D721Med (cell line): ENCODE data around the gene CLDN18.

ENCODE experiments used
- DNase-seq: peaks from one replicate; pipeline ENCODE4 v3.0.0; 2011; ENCODE audit warnings: low spot score; ENCODE audit not compliant: insufficient read length
- FAIRE-seq: peaks from 2 replicates; lab custom pipeline; 2011; peaks lifted over from hg19 to GRCh38; lab: Jason Lieb, UNC
- TF ChIP-seq, protein P1 (sequence below): IDR thresholded peaks from 2 replicates; pipeline ENCODE4 v1.5.1; 2012; ENCODE audit warnings: mild to moderate bottlenecking, control low read depth; ENCODE audit not compliant: insufficient read depth; ENCODE audit errors: missing control alignments

The CLDN18 gene

DNA sequence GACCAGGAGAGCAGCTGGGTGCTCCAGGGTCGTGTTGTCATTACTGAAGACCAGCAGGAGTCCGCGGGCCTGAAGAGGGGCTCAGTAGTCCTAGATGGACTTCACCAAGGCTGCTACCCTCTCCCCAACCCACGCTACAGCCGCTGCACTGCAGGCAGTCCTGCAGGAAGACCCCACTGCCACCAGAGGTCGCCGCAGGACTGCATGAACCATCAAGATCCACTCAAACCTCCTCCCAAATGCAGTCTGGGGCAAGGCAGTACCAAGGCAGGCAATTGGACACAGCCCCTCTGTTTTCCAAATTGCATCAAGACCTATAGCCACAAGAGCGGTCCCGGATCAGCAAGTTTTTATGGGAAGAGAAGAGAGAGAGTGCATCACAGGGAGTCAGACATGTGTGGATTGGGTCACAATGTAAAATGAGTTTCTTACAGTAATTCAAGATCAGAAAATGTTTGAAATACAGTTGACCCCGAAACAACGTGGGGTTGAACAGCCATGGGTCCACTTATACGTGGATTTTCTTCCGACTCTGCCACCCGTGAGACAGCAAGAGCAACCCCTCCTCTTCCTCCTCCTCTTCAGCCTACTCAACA, 58.7 kb downstream of the CLDN18 start:
- TF ChIP-seq, protein P1, sequence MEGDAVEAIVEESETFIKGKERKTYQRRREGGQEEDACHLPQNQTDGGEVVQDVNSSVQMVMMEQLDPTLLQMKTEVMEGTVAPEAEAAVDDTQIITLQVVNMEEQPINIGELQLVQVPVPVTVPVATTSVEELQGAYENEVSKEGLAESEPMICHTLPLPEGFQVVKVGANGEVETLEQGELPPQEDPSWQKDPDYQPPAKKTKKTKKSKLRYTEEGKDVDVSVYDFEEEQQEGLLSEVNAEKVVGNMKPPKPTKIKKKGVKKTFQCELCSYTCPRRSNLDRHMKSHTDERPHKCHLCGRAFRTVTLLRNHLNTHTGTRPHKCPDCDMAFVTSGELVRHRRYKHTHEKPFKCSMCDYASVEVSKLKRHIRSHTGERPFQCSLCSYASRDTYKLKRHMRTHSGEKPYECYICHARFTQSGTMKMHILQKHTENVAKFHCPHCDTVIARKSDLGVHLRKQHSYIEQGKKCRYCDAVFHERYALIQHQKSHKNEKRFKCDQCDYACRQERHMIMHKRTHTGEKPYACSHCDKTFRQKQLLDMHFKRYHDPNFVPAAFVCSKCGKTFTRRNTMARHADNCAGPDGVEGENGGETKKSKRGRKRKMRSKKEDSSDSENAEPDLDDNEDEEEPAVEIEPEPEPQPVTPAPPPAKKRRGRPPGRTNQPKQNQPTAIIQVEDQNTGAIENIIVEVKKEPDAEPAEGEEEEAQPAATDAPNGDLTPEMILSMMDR: peak; percentile 99
- DNase-seq (peak; percentile 86), FAIRE-seq (no peak)

DNA sequence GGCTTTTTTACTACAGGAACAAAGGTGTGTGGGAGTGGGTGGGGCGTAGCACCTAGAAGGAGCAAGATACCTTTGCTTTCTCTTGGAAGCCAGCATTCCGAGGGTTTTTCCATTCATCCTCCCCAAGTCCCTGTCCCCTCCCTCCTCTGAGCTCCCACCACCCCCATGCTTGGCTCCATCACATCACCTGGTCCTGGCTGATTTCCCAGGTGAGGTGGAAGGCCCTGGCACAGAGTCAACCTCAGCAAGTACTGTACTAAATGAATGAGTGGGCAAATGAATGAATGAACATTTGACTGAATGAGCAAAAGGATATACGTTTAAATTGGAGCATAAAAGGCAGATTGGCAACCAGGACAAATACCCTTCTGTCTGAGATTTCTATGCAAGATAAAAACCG, 60.0 kb downstream of the CLDN18 start:
- no peak for DNase-seq
- TF ChIP-seq, protein P1: no peak
- no peak for FAIRE-seq

DNA sequence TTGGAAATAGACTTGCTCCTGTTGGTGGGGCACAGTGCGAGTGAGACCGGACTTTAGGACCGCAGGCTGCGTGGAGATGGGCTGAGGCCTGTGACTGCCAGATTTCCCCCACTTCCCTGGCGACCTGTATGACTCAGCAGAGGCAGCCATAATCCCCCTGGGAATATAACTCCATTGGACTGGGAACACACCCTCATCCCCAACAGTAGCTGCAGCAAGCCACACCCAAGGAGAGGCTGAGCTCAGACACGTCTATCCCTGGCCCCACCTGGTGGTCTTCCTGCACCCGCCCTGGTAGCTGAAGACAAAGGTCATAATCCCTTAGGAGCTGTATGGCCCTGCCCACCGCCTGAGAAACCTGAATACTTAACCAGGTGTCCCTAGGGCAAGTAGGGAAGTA, 62.8 kb downstream of the CLDN18 start:
- DNase-seq: no peak
- TF ChIP-seq, protein P1: no peak
- no peak for FAIRE-seq

DNA sequence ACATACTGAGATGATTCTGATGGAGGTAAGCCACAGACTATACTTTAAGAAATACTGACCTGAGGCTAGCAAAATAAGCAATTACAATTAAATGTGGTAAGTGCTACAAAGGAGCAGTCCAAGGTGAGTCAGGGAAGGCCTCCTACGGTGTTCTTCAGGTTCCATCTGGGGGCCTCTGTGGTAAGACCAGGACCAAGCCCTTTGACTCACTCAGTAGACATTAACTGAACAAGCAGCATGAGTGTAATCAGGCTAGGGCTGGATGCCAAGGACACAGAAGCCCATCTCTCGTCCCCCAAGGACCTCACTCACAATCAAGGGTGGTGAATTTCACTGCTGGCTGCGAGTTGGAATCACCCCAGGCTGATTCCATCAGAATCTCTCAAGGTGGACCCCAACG, 68.1 kb downstream of the CLDN18 start:
- TF ChIP-seq, protein P1: no peak
- no peak for FAIRE-seq
- DNase-seq: no peak

DNA sequence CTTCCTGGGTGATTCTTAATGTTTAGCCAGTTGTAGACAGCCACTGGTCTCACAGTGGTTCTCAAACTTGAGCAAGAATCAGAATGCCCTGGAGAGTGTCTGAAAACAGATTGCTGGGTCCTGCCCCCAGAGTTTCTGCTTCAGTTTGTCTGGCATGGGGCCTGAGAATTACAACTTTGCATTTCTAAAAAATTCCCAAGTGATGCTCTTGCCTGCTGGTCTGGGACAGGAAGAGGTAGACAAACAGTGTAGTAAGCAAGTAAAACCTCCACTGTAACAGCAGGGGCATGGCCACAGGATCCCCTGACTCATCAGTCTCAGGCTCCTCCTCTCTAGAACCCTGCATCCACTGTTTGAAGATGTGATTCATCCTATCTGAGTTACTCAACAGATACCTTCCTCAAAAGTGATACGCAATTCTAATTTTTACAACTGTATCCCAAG, 69.0 kb downstream of the CLDN18 start:
- DNase-seq (no peak), FAIRE-seq (no peak)
- TF ChIP-seq, protein P1: no peak

DNA sequence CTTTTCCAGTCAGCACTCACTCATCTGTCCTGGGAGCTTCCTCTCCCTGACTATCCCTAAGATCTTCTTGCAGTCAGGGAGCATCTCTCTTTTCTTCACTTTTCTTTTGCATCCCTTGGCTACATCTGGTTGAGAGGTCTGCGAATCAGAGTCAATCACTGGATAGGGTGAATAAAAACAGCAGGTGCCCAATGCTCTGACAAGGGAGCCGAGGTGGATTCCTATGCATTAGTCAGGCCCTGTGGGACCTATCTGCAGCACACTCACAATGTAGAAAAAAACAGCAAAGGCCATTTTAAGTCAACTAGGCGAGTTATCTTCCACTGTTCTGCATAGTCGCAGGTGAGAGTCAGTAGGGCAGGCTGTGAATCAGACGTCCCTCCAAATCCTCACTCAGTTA, 69.9 kb downstream of the CLDN18 start:
- no peak for DNase-seq
- TF ChIP-seq, protein P1: no peak
- FAIRE-seq: no peak

DNA sequence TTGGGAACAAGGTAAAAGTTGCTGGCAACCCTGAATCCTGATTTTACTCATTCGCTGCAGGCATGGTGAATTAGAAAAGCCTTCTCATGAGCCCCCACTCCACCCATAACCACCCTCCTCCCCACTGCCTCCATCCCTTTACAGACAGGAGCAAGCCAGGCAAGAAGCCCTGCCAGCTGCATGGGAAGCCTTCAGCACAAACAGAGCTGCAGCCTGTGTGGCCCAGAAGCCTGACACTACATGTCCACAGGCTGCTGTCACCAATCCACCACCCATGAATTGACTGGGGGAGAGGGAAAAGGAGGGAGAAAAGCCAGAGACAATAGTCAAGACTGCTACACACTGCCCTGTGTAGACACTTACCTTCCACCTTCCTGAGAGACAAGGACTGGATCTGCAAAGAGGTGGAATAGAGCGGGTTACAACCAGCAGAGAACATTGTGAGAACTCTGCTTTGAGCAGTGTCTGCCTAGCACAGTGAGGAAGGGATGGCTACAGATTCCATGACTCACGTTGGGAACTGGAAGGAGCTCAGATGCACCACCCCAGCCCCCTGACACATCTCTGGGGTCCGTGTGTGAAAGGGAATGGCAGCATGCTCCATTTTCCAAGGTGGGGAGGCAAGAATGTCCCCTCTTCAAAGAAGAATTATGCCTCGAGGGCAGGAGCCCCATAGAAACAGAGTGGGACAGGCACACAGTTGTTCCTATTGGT, 71.6 kb downstream of the CLDN18 start:
- FAIRE-seq (no peak), DNase-seq (no peak)
- TF ChIP-seq, protein P1: no peak
